Fibroblast of lung (primary cell): ENCODE results near the gene DTD1. TPM values are rescaled to one million over a fixed set of nuclear protein-coding genes. Genes with fewer than 3 reads are reported as not detected.

Source experiments
- DNase-seq, 2 donors: peaks; one replicate each; pipeline versions ENCODE4 v3.0.0 to v3.0.0-alpha.2; 2010; ENCODE audit warnings: low read depth in 2 of 2
- H2AFZ ChIP-seq: 2 replicates; pipeline ENCODE4 v1.5.1; 2012; ENCODE audit warnings: low read length, control low read depth, inconsistent platforms
- H3K27ac ChIP-seq: 2 replicates; pipeline ENCODE4 v1.5.1; 2011; ENCODE audit warnings: low read length, control low read depth; ENCODE audit not compliant: insufficient read depth
- H3K27me3 ChIP-seq: 2 replicates; pipeline ENCODE4 v1.5.1; 2011; ENCODE audit warnings: mild to moderate bottlenecking, low read length; ENCODE audit not compliant: control insufficient read depth, insufficient read depth
- H3K36me3 ChIP-seq: 2 replicates; pipeline ENCODE4 v1.5.1; 2011; ENCODE audit warnings: low read length; ENCODE audit not compliant: control insufficient read depth, insufficient read depth
- H3K4me1 ChIP-seq: 2 replicates; pipeline ENCODE4 v1.5.1; 2011; ENCODE audit warnings: low read length; ENCODE audit not compliant: control insufficient read depth, insufficient read depth; ENCODE audit errors: extremely low read depth
- H3K4me2 ChIP-seq: 2 replicates; pipeline ENCODE4 v1.5.1; 2011; ENCODE audit warnings: low read length, control low read depth; ENCODE audit not compliant: insufficient read depth; ENCODE audit errors: extremely low read depth
- H3K4me3 ChIP-seq, 4 experiments: fragments of 200-600 bp in 1 of 4; sonication (generic) in 1 of 4; replicated peaks in 1 of 4; 2 replicates each; pipeline ENCODE4 v1.5.1; 2011 to 2016; ENCODE audit warnings: low read length in 4 of 4, low read depth in 3 of 4, mild to moderate bottlenecking in 3 of 4, control low read depth in 2 of 4, inconsistent platforms in 1 of 4, mixed read lengths in 1 of 4; ENCODE audit not compliant: insufficient read depth in 1 of 4; ENCODE audit errors: control extremely low read depth in 1 of 4
- H3K79me2 ChIP-seq: 2 replicates; pipeline ENCODE4 v1.5.1; 2012; ENCODE audit warnings: mild to moderate bottlenecking, low read length, inconsistent platforms; ENCODE audit not compliant: control insufficient read depth, insufficient read depth
- H3K9ac ChIP-seq: 2 replicates; pipeline ENCODE4 v1.5.1; 2011; ENCODE audit warnings: mild to moderate bottlenecking, low read length, control low read depth; ENCODE audit not compliant: insufficient read depth
- H3K9me3 ChIP-seq: 2 replicates; pipeline ENCODE4 v1.5.1; 2012; ENCODE audit warnings: low read depth, low read length; ENCODE audit not compliant: control insufficient read depth, insufficient read depth
- H4K20me1 ChIP-seq: 2 replicates; pipeline ENCODE4 v1.5.1; 2011; ENCODE audit warnings: low read length; ENCODE audit not compliant: control insufficient read depth, insufficient read depth; ENCODE audit errors: extremely low read depth
- CTCF ChIP-seq, 2 donors: IDR thresholded peaks in 1 of 2; conservative IDR thresholded peaks in 1 of 2; 1 replicate in 1 of 2; 2 replicates in 1 of 2; pipeline ENCODE4 v1.5.1; 2011 to 2012; ENCODE audit warnings: low read length in 2 of 2, control low read depth in 1 of 2, inconsistent platforms in 1 of 2, low read depth in 1 of 2, mild to moderate bottlenecking in 1 of 2
- EZH2 ChIP-seq: IDR thresholded peaks from 2 replicates; pipeline ENCODE4 v1.5.1; 2012; ENCODE audit warnings: low read length, control low read depth, mild to moderate bottlenecking; ENCODE audit errors: missing control alignments
- polyA plus RNA-seq, 2 donors: library from polyadenylated mRNA; depleted of rRNA in 1 of 2; stranded (reverse) in 1 of 2; unstranded in 1 of 2; fragments of >200 nt; gene quantifications; 2 replicates each; pipeline ENCODE4 v1.2.1, GENCODE V29; 2011 to 2012; ENCODE audit warnings: missing spikeins in 1 of 2
- total RNA-seq: library from RNA; depleted of rRNA; stranded (reverse); fragments of >200 nt; gene quantifications from 2 replicates; pipeline ENCODE4 v1.2.1, GENCODE V29; 2014

DTD1 gene
- total and polyA plus RNA-seq, 2 donors (not counting 1 experiment from before 2014, with no cell fraction given) = 60.8 to 71.0 TPM

- Histone ChIP-seq H3K36me3 (no peaks in the 10 kb centered on the region), H3K27me3 (no peaks in the 10 kb centered on the region), H3K79me2 (no peaks in the 10 kb centered on the region), H3K9me3 (no peaks in the 10 kb centered on the region), H2AFZ (no peak overlapping the region), H3K27ac (no peak overlapping the region), H3K4me3 (no peak overlapping the region), H3K4me2 (no peak overlapping the region), H4K20me1 (no peaks in the 10 kb centered on the region), H3K4me1 (no peaks in the 10 kb centered on the region), H3K9ac (no peak overlapping the region)
- TF ChIP-seq EZH2 = no peak
- TF ChIP-seq CTCF (conservative IDR thresholded peaks at IDR 0.05 in 1 of 2, IDR thresholded peaks at IDR 0.05 in 1 of 2; ENCODE audit: low read depth in 1 of 2, low read length in 2 of 2) = no peak
- no peak for DNase-seq
Measured at GRCh38 chr20:18609741-18610140, 21.9 kb downstream of the DTD1 start.

- TF ChIP-seq CTCF (conservative IDR thresholded peaks at IDR 0.05 in 1 of 2, IDR thresholded peaks at IDR 0.05 in 1 of 2; ENCODE audit: low read depth in 1 of 2, low read length in 2 of 2) (no peak), EZH2 (no peak)
- Histone ChIP-seq H3K4me2 (no peak overlapping the region), H3K36me3 (no peaks in the 10 kb centered on the region), H3K27me3 (no peaks in the 10 kb centered on the region), H3K9ac (no peak overlapping the region), H4K20me1 (no peaks in the 10 kb centered on the region), H3K4me3 (no peak overlapping the region), H3K9me3 (no peaks in the 10 kb centered on the region), H3K4me1 (no peaks in the 10 kb centered on the region), H3K27ac (no peak overlapping the region), H3K79me2 (no peaks in the 10 kb centered on the region), H2AFZ (no peak overlapping the region)
- DNase-seq = no peak
Measured at GRCh38 chr20:18611492-18611891, 23.6 kb downstream of the DTD1 start.

GRCh38 chr20:18613553-18613952 is 25.7 kb downstream of the DTD1 start:
- H3K4me2 ChIP-seq = no peak overlapping the region
- H3K4me1 ChIP-seq = no peaks in the 10 kb centered on the region
- H2AFZ ChIP-seq = no peak overlapping the region
- H3K79me2 ChIP-seq = no peaks in the 10 kb centered on the region
- H3K4me3 ChIP-seq = no peak overlapping the region
- no peak for DNase-seq
- TF ChIP-seq CTCF (conservative IDR thresholded peaks at IDR 0.05 in 1 of 2, IDR thresholded peaks at IDR 0.05 in 1 of 2; ENCODE audit: low read depth in 1 of 2, low read length in 2 of 2) (no peak), EZH2 (no peak)
- no peaks in the 10 kb centered on the region for H3K9me3 ChIP-seq
- no peaks in the 10 kb centered on the region for H4K20me1 ChIP-seq
- no peaks in the 10 kb centered on the region for H3K36me3 ChIP-seq
- H3K27ac ChIP-seq = no peak overlapping the region
- no peak overlapping the region for H3K9ac ChIP-seq
- H3K27me3 ChIP-seq = no peaks in the 10 kb centered on the region
